Muscle layer of duodenum (tissue), 2 donors: ENCODE results near the gene TMX2.

Experiments used
- H3K27ac ChIP-seq: one replicate; pipeline ENCODE4 v1.7.0; 2013; ENCODE audit warnings: mild to moderate bottlenecking, low read length
- H3K27me3 ChIP-seq: one replicate; pipeline ENCODE4 v1.7.0; 2013; ENCODE audit warnings: low read depth, mild to moderate bottlenecking, control low read depth, low read length
- H3K36me3 ChIP-seq, 2 donors: one replicate each; pipeline ENCODE4 v1.7.0; 2013; ENCODE audit warnings: low read length in 2 of 2, control low read depth in 1 of 2, mild to moderate bottlenecking in 1 of 2; ENCODE audit not compliant: insufficient read depth in 2 of 2, control insufficient read depth in 1 of 2
- H3K4me1 ChIP-seq, 2 donors: one replicate each; pipeline ENCODE4 v1.7.0; 2013; ENCODE audit warnings: low read length in 2 of 2, mild to moderate bottlenecking in 2 of 2, control low read depth in 1 of 2, moderate library complexity in 1 of 2; ENCODE audit not compliant: insufficient read depth in 2 of 2, control insufficient read depth in 1 of 2
- H3K4me3 ChIP-seq, 2 donors: one replicate each; pipeline ENCODE4 v1.7.0; 2013; ENCODE audit warnings: low read length in 2 of 2, low read depth in 1 of 2, mild to moderate bottlenecking in 1 of 2
- H3K9me3 ChIP-seq, 2 donors: one replicate each; pipeline ENCODE4 v1.7.0; 2013; ENCODE audit warnings: low read length in 2 of 2, control low read depth in 1 of 2, mild to moderate bottlenecking in 1 of 2; ENCODE audit not compliant: control insufficient read depth in 1 of 2
- donor health status: healthy.

The TMX2 gene

GRCh38 chr11:57712256-57713150 is at the start of gene TMX2:
TMX2 (plus strand) TSS chr11:57712593; CDS start chr11:57712619, 26 bp downstream.
- H3K27me3 ChIP-seq: no peaks in the 10 kb centered on the region
- H3K4me1 ChIP-seq: peaks cover 19 to 35% of the 10 kb centered on the region in 2 donors
- H3K27ac ChIP-seq: peak within 1 kb of the TSS; percentile 88
- peak within 1 kb of the TSS; percentile 97 to 99 for H3K4me3 ChIP-seq
- H3K9me3 ChIP-seq: no peaks in the 10 kb centered on the region
- no peaks in the 10 kb centered on the region for H3K36me3 ChIP-seq

GRCh38 chr11:57662893-57663292 is 49.5 kb upstream of the TMX2 start:
- Histone ChIP-seq H3K4me1 (peaks cover 8 to 15% of the 10 kb centered on the region in 2 donors), H3K36me3 (peaks cover 28 to 38% of the 10 kb centered on the region in 2 donors), H3K4me3 (no peak overlapping the region), H3K27ac (no peak overlapping the region), H3K9me3 (no peaks in the 10 kb centered on the region), H3K27me3 (no peaks in the 10 kb centered on the region)

- no peaks in the 10 kb centered on the region for H3K9me3 ChIP-seq
- H3K4me1 ChIP-seq: peaks cover 7 to 8% of the 10 kb centered on the region in 2 donors
- peaks cover 28 to 43% of the 10 kb centered on the region in 2 donors for H3K36me3 ChIP-seq
- H3K4me3 ChIP-seq: no peak overlapping the region
- H3K27ac ChIP-seq: no peak overlapping the region
- no peaks in the 10 kb centered on the region for H3K27me3 ChIP-seq
Measured at GRCh38 chr11:57663975-57664374, 48.4 kb upstream of the TMX2 start.

GRCh38 chr11:57667117-57667735 is 45.2 kb upstream of the TMX2 start:
- peaks cover 9 to 19% of the 10 kb centered on the region in 2 donors for H3K36me3 ChIP-seq
- peak overlapping the region; percentile 82 to 93 for H3K4me3 ChIP-seq
- peaks cover 15 to 26% of the 10 kb centered on the region in 2 donors for H3K4me1 ChIP-seq
- no peaks in the 10 kb centered on the region for H3K9me3 ChIP-seq
- H3K27me3 ChIP-seq: no peaks in the 10 kb centered on the region
- H3K27ac ChIP-seq: peak overlapping the region; percentile 100

- Histone ChIP-seq H3K9me3 (no peaks in the 10 kb centered on the region), H3K36me3 (peaks cover 11 to 19% of the 10 kb centered on the region in 2 donors), H3K4me1 (peaks cover 15 to 26% of the 10 kb centered on the region in 2 donors), H3K4me3 (peak within 1 kb of the TSS; percentile 93 to 96), H3K27me3 (no peaks in the 10 kb centered on the region), H3K27ac (peak within 1 kb of the TSS; percentile 100)
Measured at GRCh38 chr11:57667736-57668433, 44.5 kb upstream of the TMX2 start, which contains the start of gene ZDHHC5. ZDHHC5 (plus strand) TSS chr11:57668114; CDS start chr11:57673091, 4,977 bp downstream.

GRCh38 chr11:57668434-57668782 is 44.0 kb upstream of the TMX2 start:
- Histone ChIP-seq H3K27me3 (no peaks in the 10 kb centered on the region), H3K27ac (peak overlapping the region; percentile 100), H3K36me3 (peaks cover 15 to 24% of the 10 kb centered on the region in 2 donors), H3K9me3 (no peaks in the 10 kb centered on the region), H3K4me1 (peaks cover 15 to 26% of the 10 kb centered on the region in 2 donors), H3K4me3 (peak overlapping the region; percentile 93 to 96)

GRCh38 chr11:57674251-57674650 is 38.1 kb upstream of the TMX2 start:
- Histone ChIP-seq H3K27me3 (no peaks in the 10 kb centered on the region), H3K27ac (no peak overlapping the region), H3K4me3 (no peak overlapping the region), H3K9me3 (no peaks in the 10 kb centered on the region), H3K36me3 (peaks cover 37 to 39% of the 10 kb centered on the region in 2 donors), H3K4me1 (peaks cover 5 to 24% of the 10 kb centered on the region in 2 donors)

- H3K4me1 ChIP-seq: peaks cover 4 to 14% of the 10 kb centered on the region in 2 donors
- no peak overlapping the region for H3K27ac ChIP-seq
- H3K9me3 ChIP-seq: no peaks in the 10 kb centered on the region
- H3K27me3 ChIP-seq: no peaks in the 10 kb centered on the region
- peaks cover 37 to 44% of the 10 kb centered on the region in 2 donors for H3K36me3 ChIP-seq
- no peak overlapping the region for H3K4me3 ChIP-seq
Measured at GRCh38 chr11:57675176-57675941, 37.0 kb upstream of the TMX2 start.

GRCh38 chr11:57679396-57679795 is 33.0 kb upstream of the TMX2 start:
- Histone ChIP-seq H3K27ac (no peak overlapping the region), H3K36me3 (peaks cover 33 to 54% of the 10 kb centered on the region in 2 donors)

GRCh38 chr11:57680552-57680874 is 31.9 kb upstream of the TMX2 start:
- H3K9me3 ChIP-seq: no peaks in the 10 kb centered on the region
- H3K27me3 ChIP-seq: no peaks in the 10 kb centered on the region
- H3K4me3 ChIP-seq: no peak overlapping the region
- H3K36me3 ChIP-seq: peaks cover 43 to 54% of the 10 kb centered on the region in 2 donors
- peaks cover 4% of the 10 kb centered on the region in 2 donors for H3K4me1 ChIP-seq
- H3K27ac ChIP-seq: no peak overlapping the region

More at GRCh38 chr11:57679396-57679795, 33.0 kb upstream of the TMX2 start:
- Histone ChIP-seq H3K4me3 (no peak overlapping the region), H3K9me3 (no peaks in the 10 kb centered on the region), H3K27me3 (no peaks in the 10 kb centered on the region), H3K4me1 (peaks cover 4 to 8% of the 10 kb centered on the region in 2 donors)
